Central memory CD8-positive, alpha-beta T cell (primary cell): ENCODE measurements around the gene HMGCLL1.

Experiments
- ATAC-seq: fragments of 150-1000 bp; cut with Tn5 transposase; replicated peaks from 2 replicates; pipeline ENCODE4 v1.10.0; 2022; ENCODE audit warnings: mild to moderate bottlenecking, moderate FRiP score, moderate number of reproducible peaks; ENCODE audit not compliant: poor library complexity, severe bottlenecking; ENCODE audit errors: extremely low read depth
- DNase-seq, 2 donors: peaks; one replicate each; pipeline ENCODE4 v3.0.0; 2021; ENCODE audit warnings: low spot score in 2 of 2
- H3K27ac Mint-ChIP-seq: one replicate; pipeline ENCODE4 v1.8.0; 2022; ENCODE audit warnings: low read depth, mild to moderate bottlenecking, moderate library complexity, mixed read lengths
- H3K27me3 Mint-ChIP-seq: one replicate; pipeline ENCODE4 v1.8.0; 2022; ENCODE audit warnings: mixed read lengths
- H3K36me3 Mint-ChIP-seq: one replicate; pipeline ENCODE4 v1.8.0; 2022; ENCODE audit warnings: mild to moderate bottlenecking, moderate library complexity, mixed read lengths; ENCODE audit not compliant: insufficient read depth
- H3K4me1 Mint-ChIP-seq: one replicate; pipeline ENCODE4 v1.8.0; 2022; ENCODE audit warnings: mixed read lengths
- H3K4me3 Mint-ChIP-seq: one replicate; pipeline ENCODE4 v1.8.0; 2022; ENCODE audit warnings: mild to moderate bottlenecking, moderate library complexity, mixed read lengths
- H3K9me3 Mint-ChIP-seq: one replicate; pipeline ENCODE4 v1.8.0; 2022; ENCODE audit warnings: mixed read lengths

The HMGCLL1 gene

GRCh38 chr6:55566036-55566710 lies 12.8 kb downstream of the HMGCLL1 start:
- no peaks in the 10 kb centered on the region for H3K36me3 Mint-ChIP-seq
- no peak for ATAC-seq
- DNase-seq, result no peak
- peaks cover 7% of the 10 kb centered on the region for H3K9me3 Mint-ChIP-seq
- H3K4me1 Mint-ChIP-seq, result no peaks in the 10 kb centered on the region
- H3K27me3 Mint-ChIP-seq, result no peaks in the 10 kb centered on the region
- no peak overlapping the region for H3K27ac Mint-ChIP-seq
- no peak overlapping the region for H3K4me3 Mint-ChIP-seq

- Mint-ChIP-seq H3K4me3 (no peak overlapping the region), H3K36me3 (no peaks in the 10 kb centered on the region), H3K27me3 (no peaks in the 10 kb centered on the region), H3K9me3 (peaks cover 5% of the 10 kb centered on the region), H3K27ac (no peak overlapping the region), H3K4me1 (no peaks in the 10 kb centered on the region)
- DNase-seq (no peak), ATAC-seq (no peak)
These were observed 16.7 kb downstream of the HMGCLL1 start for GRCh38 chr6:55562318-55562717.

- H3K4me3 Mint-ChIP-seq, result no peak overlapping the region
- no peak overlapping the region for H3K27ac Mint-ChIP-seq
- no peak for ATAC-seq
- no peaks in the 10 kb centered on the region for H3K4me1 Mint-ChIP-seq
- peaks cover 5% of the 10 kb centered on the region for H3K9me3 Mint-ChIP-seq
- no peaks in the 10 kb centered on the region for H3K27me3 Mint-ChIP-seq
- DNase-seq, result no peak
- no peaks in the 10 kb centered on the region for H3K36me3 Mint-ChIP-seq
These were observed 18.6 kb downstream of the HMGCLL1 start for GRCh38 chr6:55560290-55560885.

GRCh38 chr6:55557146-55557545 lies 21.8 kb downstream of the HMGCLL1 start:
- no peaks in the 10 kb centered on the region for H3K27me3 Mint-ChIP-seq
- H3K4me1 Mint-ChIP-seq, result no peaks in the 10 kb centered on the region
- DNase-seq, result no peak
- no peak overlapping the region for H3K27ac Mint-ChIP-seq
- H3K36me3 Mint-ChIP-seq, result no peaks in the 10 kb centered on the region
- no peak for ATAC-seq
- H3K4me3 Mint-ChIP-seq, result no peak overlapping the region
- peaks cover 5% of the 10 kb centered on the region for H3K9me3 Mint-ChIP-seq

GRCh38 chr6:55545791-55546190 lies 33.2 kb downstream of the HMGCLL1 start:
- Mint-ChIP-seq H3K27ac (no peak overlapping the region), H3K9me3 (peaks cover 6% of the 10 kb centered on the region), H3K36me3 (no peaks in the 10 kb centered on the region), H3K4me3 (no peak overlapping the region), H3K27me3 (no peaks in the 10 kb centered on the region), H3K4me1 (no peaks in the 10 kb centered on the region)
- no peak for ATAC-seq
- DNase-seq, result no peak

- no peak for ATAC-seq
- Mint-ChIP-seq H3K9me3 (peaks cover 11% of the 10 kb centered on the region), H3K36me3 (no peaks in the 10 kb centered on the region), H3K4me1 (no peaks in the 10 kb centered on the region), H3K27ac (no peak overlapping the region), H3K27me3 (no peaks in the 10 kb centered on the region), H3K4me3 (no peak overlapping the region)
- DNase-seq, result no peak
These were observed 35.2 kb downstream of the HMGCLL1 start for GRCh38 chr6:55543633-55544309.

GRCh38 chr6:55541024-55541423 lies 38.0 kb downstream of the HMGCLL1 start:
- no peaks in the 10 kb centered on the region for H3K27me3 Mint-ChIP-seq

GRCh38 chr6:55536391-55536956 lies 42.5 kb downstream of the HMGCLL1 start:
- Mint-ChIP-seq H3K36me3 (no peaks in the 10 kb centered on the region), H3K27ac (no peak overlapping the region), H3K4me3 (no peak overlapping the region), H3K9me3 (peaks cover 6% of the 10 kb centered on the region), H3K27me3 (no peaks in the 10 kb centered on the region), H3K4me1 (no peaks in the 10 kb centered on the region)
- ATAC-seq, result no peak
- no peak for DNase-seq

More at GRCh38 chr6:55541024-55541423, 38.0 kb downstream of the HMGCLL1 start:
- DNase-seq (no peak), ATAC-seq (no peak)
- no peak overlapping the region for H3K4me3 Mint-ChIP-seq
- H3K9me3 Mint-ChIP-seq, result peaks cover 11% of the 10 kb centered on the region
- no peaks in the 10 kb centered on the region for H3K36me3 Mint-ChIP-seq
- H3K27ac Mint-ChIP-seq, result no peak overlapping the region
- no peaks in the 10 kb centered on the region for H3K4me1 Mint-ChIP-seq

- DNase-seq, result no peak
- Mint-ChIP-seq H3K36me3 (no peaks in the 10 kb centered on the region), H3K27me3 (no peaks in the 10 kb centered on the region), H3K4me3 (no peak overlapping the region), H3K9me3 (no peaks in the 10 kb centered on the region), H3K27ac (no peak overlapping the region), H3K4me1 (no peaks in the 10 kb centered on the region)
- ATAC-seq, result no peak
These were observed 47.5 kb downstream of the HMGCLL1 start for GRCh38 chr6:55531496-55531895.

GRCh38 chr6:55530931-55531330 lies 48.1 kb downstream of the HMGCLL1 start:
- no peak for ATAC-seq
- no peaks in the 10 kb centered on the region for H3K4me1 Mint-ChIP-seq
- DNase-seq, result no peak
- H3K9me3 Mint-ChIP-seq, result no peaks in the 10 kb centered on the region
- no peaks in the 10 kb centered on the region for H3K27me3 Mint-ChIP-seq
- no peaks in the 10 kb centered on the region for H3K36me3 Mint-ChIP-seq
- H3K4me3 Mint-ChIP-seq, result no peak overlapping the region
- H3K27ac Mint-ChIP-seq, result no peak overlapping the region

- Mint-ChIP-seq H3K27me3 (no peaks in the 10 kb centered on the region), H3K9me3 (no peaks in the 10 kb centered on the region), H3K4me1 (no peaks in the 10 kb centered on the region), H3K4me3 (no peak overlapping the region), H3K36me3 (no peaks in the 10 kb centered on the region), H3K27ac (no peak overlapping the region)
- no peak for ATAC-seq
- DNase-seq, result no peak
These were observed 50.4 kb downstream of the HMGCLL1 start for GRCh38 chr6:55528624-55529023.

- Mint-ChIP-seq H3K4me3 (no peak overlapping the region), H3K9me3 (no peaks in the 10 kb centered on the region), H3K27me3 (no peaks in the 10 kb centered on the region), H3K36me3 (no peaks in the 10 kb centered on the region), H3K4me1 (no peaks in the 10 kb centered on the region), H3K27ac (no peak overlapping the region)
- DNase-seq (no peak), ATAC-seq (no peak)
These were observed 54.6 kb downstream of the HMGCLL1 start for GRCh38 chr6:55524441-55524840.
